Skeletal muscle cell (primary cell): ENCODE data around the gene NXPH3.
A peak's percentile ranks its signal among the peaks of the same experiment; 100 is the strongest.

ENCODE experiments used
- DNase-seq: peaks from one replicate; pipeline ENCODE4 v3.0.0-alpha.2; 2010; ENCODE audit warnings: low read depth
- H3K4me3 ChIP-seq: 2 replicates; pipeline ENCODE4 v1.5.1; 2011; ENCODE audit warnings: low read depth, mild to moderate bottlenecking, control low read depth, low read length, moderate library complexity

The NXPH3 gene

GRCh38 chr17:49573510-49574322 is 2.0 kb upstream of the NXPH3 start:
- H3K4me3 ChIP-seq = no peak overlapping the region
- DNase-seq = no peak

GRCh38 chr17:49574323-49574781 is 1.3 kb upstream of the NXPH3 start:
- no peak for DNase-seq
- no peak overlapping the region for H3K4me3 ChIP-seq

- peak overlapping the region; percentile 13 for H3K4me3 ChIP-seq
- DNase-seq = no peak
Observed at GRCh38 chr17:49574945-49575678, 559 bp upstream of the NXPH3 start.

- peak overlapping the region; percentile 57 for H3K4me3 ChIP-seq
- no peak for DNase-seq
Observed at GRCh38 chr17:49576088-49576916, 631 bp downstream of the NXPH3 start.

- no peak for DNase-seq
- peak overlapping the region; percentile 57 for H3K4me3 ChIP-seq
Observed at GRCh38 chr17:49576917-49577649, 1.4 kb downstream of the NXPH3 start.

GRCh38 chr17:49577650-49577934 is 1.9 kb downstream of the NXPH3 start:
- no peak overlapping the region for H3K4me3 ChIP-seq
- DNase-seq = no peak

- H3K4me3 ChIP-seq = no peak overlapping the region
- DNase-seq = no peak
Observed at GRCh38 chr17:49577963-49578362, 2.3 kb downstream of the NXPH3 start.

- DNase-seq = no peak
- no peak overlapping the region for H3K4me3 ChIP-seq
Observed at GRCh38 chr17:49578414-49578813, 2.7 kb downstream of the NXPH3 start.

- no peak for DNase-seq
- no peak overlapping the region for H3K4me3 ChIP-seq
Observed at GRCh38 chr17:49578952-49579500, 3.4 kb downstream of the NXPH3 start.

- no peak for DNase-seq
- H3K4me3 ChIP-seq = no peak overlapping the region
Observed at GRCh38 chr17:49579522-49579921, 3.9 kb downstream of the NXPH3 start.

- DNase-seq = no peak
- H3K4me3 ChIP-seq = no peak overlapping the region
Observed at GRCh38 chr17:49580055-49580721, 4.5 kb downstream of the NXPH3 start.

GRCh38 chr17:49580981-49581647 is 5.4 kb downstream of the NXPH3 start:
- no peak overlapping the region for H3K4me3 ChIP-seq
- DNase-seq = no peak

- no peak overlapping the region for H3K4me3 ChIP-seq
- no peak for DNase-seq
Observed at GRCh38 chr17:49581648-49581998, 6.0 kb downstream of the NXPH3 start.

GRCh38 chr17:49582055-49582722 is 6.5 kb downstream of the NXPH3 start:
- H3K4me3 ChIP-seq = no peak overlapping the region
- DNase-seq = no peak

GRCh38 chr17:49582789-49583188 is 7.1 kb downstream of the NXPH3 start:
- DNase-seq = no peak
- H3K4me3 ChIP-seq = no peak overlapping the region

- H3K4me3 ChIP-seq = no peak overlapping the region
- no peak for DNase-seq
Observed at GRCh38 chr17:49583226-49583625, 7.6 kb downstream of the NXPH3 start.

- no peak overlapping the region for H3K4me3 ChIP-seq
- no peak for DNase-seq
Observed at GRCh38 chr17:49583889-49584288, 8.2 kb downstream of the NXPH3 start.
